Hepatocyte (in vitro differentiated cells): Measurements from ENCODE around the gene PFDN4.

ENCODE experiments used
- EZH2 ChIP-seq: fragments of 200-600 bp; sonication (generic); IDR thresholded peaks from 2 replicates; pipeline ENCODE4 v1.6.1; 2016; ENCODE audit warnings: antibody characterized with exemption, mild to moderate bottlenecking, borderline replicate concordance
- EZH2phosphoT487 ChIP-seq: fragments of 200-600 bp; sonication (generic); IDR thresholded peaks from one replicate; pipeline ENCODE4 v1.6.1; 2018; ENCODE audit warnings: antibody characterized with exemption, mild to moderate bottlenecking, low read depth, moderate library complexity; ENCODE audit not compliant: unreplicated experiment, severe bottlenecking
- TF ChIP-seq, protein P1 (sequence below): fragments of 200-600 bp; sonication (generic); IDR thresholded peaks from 2 replicates; pipeline ENCODE4 v1.5.1; 2016; ENCODE audit warnings: antibody characterized with exemption, mild to moderate bottlenecking; ENCODE audit not compliant: poor library complexity

DNA sequence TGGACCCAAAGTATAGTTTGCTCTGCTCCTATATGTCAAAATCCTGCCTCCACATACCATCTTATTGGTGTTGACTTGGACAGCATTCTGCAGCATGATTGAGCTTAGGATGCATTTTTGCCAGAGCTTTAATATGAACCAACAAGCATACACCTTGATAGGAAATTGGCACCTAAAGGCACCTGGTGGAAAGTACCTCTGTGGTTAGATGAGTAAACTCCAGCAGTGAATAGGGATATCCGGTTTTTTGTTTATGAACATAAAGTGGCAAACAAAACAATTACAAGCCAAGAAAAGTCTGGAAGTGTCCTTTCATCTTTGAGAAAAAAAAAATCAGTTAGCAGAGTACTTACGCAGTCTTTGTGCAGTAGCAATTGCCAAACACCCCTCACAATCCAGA lies 27.9 kb upstream of the PFDN4 start:
- TF ChIP-seq, protein P1, sequence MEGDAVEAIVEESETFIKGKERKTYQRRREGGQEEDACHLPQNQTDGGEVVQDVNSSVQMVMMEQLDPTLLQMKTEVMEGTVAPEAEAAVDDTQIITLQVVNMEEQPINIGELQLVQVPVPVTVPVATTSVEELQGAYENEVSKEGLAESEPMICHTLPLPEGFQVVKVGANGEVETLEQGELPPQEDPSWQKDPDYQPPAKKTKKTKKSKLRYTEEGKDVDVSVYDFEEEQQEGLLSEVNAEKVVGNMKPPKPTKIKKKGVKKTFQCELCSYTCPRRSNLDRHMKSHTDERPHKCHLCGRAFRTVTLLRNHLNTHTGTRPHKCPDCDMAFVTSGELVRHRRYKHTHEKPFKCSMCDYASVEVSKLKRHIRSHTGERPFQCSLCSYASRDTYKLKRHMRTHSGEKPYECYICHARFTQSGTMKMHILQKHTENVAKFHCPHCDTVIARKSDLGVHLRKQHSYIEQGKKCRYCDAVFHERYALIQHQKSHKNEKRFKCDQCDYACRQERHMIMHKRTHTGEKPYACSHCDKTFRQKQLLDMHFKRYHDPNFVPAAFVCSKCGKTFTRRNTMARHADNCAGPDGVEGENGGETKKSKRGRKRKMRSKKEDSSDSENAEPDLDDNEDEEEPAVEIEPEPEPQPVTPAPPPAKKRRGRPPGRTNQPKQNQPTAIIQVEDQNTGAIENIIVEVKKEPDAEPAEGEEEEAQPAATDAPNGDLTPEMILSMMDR = no peak
- TF ChIP-seq EZH2 (no peak), EZH2phosphoT487 (no peak)
